ENCODE data around the gene PPM1F.
A peak's percentile ranks its signal among the peaks of the same experiment; 100 is the strongest.

The PPM1F gene, protein sequence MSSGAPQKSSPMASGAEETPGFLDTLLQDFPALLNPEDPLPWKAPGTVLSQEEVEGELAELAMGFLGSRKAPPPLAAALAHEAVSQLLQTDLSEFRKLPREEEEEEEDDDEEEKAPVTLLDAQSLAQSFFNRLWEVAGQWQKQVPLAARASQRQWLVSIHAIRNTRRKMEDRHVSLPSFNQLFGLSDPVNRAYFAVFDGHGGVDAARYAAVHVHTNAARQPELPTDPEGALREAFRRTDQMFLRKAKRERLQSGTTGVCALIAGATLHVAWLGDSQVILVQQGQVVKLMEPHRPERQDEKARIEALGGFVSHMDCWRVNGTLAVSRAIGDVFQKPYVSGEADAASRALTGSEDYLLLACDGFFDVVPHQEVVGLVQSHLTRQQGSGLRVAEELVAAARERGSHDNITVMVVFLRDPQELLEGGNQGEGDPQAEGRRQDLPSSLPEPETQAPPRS

DNA sequence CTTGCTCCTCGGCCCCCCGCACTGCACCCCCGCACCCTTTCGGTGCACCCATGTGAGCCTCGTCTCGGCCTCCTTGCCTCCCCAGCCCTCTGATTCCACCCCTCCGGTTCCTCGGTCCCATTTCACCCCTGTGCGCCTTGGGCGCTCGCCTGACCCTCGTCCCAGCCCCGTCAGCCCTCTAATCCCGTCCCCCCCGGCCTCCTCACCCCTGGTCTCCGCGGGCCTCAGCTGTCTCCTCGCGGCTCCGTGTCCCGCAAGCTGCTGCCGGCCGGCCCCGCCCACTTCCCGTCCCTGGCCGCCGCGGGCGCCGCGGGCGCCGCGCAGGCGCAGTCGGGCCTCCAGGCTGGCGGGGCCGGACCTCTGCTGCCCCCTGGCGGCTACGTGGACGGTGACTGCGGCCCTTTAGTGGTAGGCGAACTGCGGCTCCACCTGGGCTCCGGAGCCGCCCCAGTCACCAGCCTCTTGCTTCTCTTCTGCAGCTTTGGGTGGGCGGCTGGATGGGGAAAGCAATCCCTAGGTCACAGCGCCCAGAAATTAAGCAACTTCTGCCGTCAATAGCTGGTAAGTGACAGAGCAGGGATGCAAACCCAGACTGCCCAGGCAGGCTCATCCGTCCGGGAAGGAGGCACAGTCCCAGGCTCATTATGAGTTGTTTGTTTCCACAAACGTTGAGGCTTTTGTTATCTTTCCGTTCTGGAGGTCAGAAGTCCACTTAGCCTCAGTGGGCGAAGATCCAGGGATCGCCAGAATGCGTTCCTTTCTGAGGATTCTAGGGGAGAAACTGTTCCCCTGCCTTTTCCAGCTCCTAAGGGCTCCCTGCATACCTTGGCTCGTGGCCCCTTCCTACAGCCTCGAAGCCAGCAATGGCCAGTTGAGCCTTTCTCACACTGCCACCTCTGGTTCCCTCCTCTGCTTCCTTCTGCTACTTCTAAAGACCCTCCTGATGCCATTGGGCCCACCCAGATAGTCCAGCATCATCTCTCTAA lies at the start of gene PPM1F:
Gene PPM1F, minus strand, starts transcription at position 263 of the 986 bp plus-strand sequence. CDS start 6,800 bp downstream, outside the sequence.
- DNase-seq (ENCODE audit: low read depth in 2 of 2, low spot score in 1 of 2), result peak; percentile 69 to 71

DNA sequence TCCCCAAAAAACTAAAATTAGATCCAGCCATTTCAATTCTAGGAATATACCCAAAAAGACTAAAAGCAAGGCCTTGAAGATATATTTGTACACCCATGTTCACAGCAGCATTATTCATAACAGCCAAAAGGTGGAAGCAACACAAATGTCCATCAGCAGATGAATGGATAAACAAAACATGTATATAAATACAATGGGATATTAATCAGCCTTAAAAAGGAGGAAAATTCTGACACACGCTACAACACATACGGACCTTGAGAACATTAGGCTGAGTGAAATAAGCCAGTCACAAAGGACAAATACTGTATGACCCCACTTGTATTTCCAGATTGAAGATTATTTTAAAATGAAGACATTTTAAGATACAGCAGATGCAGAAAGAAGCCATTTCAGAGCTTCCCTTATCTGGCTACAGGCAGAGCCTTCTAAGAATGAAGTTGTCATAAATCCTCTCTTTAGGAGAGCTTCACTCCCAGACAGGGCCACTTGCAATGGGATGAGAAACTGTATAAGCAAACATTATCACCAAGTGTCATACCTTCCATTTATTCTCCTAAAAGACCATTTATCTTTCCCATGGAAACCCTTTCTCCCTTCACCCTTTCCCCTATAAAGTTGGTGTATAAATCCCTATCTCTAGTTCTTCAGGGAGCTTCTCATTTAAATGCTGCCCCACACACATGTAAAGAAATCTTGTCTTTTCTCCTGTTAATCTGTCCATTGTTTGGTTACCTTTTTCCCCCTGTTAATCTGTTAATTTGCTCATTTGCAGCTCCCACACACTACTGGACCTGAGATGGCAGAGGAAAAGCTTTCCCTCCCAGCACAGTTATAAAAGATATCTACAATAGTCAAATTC lies 49.2 kb upstream of the PPM1F start:
- no peak for DNase-seq (ENCODE audit: low read depth in 2 of 2, low spot score in 1 of 2)

DNA sequence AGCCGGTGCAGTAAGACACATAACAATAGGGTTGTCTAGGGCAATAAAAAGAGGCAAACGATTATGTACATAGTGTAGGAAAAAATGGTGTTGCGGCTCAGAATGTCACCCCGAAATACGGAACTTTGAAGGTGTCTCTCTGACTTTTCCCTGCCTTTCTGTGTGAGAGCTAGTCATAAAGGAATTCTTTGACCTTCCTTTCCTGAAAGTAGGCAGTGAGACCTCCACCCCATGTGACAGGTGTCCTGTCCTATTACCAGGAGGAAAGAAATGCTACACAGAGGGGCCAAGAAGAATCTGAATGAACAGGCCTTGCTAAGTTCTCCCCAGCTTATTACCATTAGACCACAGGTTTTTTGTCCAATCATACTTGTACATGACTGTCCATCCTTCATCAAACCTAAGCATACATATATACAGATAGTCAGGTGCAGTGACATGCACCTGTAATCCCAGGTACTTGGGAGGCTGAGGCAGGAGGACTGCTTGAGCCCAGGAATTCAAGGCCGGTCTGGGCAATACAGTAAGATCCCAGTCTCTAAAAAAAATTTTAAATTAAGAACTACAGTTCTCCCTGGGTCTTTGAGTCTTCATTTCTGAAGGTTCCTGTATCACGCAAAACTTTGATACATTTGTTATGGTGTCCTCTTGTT lies 46.1 kb upstream of the PPM1F start:
- DNase-seq (ENCODE audit: low read depth in 2 of 2, low spot score in 1 of 2), result no peak

DNA sequence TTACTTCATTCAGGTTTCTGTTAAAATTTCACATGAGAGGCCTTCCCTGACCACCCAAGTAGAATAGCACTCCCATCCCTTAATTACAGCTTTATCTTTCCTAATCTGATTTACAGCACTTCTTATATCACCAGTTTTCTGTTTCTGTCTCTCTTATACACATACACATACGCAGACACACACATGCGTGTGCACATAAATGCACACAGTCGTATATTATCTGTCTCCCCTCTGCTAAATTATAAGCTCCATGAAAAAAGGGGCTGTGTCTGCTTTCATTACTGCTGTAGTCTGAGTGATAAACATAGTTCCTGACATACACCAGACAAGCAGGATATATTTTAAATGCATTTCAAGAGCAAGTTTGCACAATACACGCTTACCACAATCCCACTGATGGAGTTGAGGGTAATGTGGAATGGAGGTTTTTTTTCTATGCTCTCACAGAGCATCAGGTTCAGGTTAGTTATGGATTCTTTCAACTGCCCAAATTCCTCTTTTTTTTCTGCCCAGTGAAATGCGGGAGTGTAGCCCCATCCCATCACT lies 43.6 kb upstream of the PPM1F start:
- no peak for DNase-seq (ENCODE audit: low read depth in 2 of 2, low spot score in 1 of 2)

DNA sequence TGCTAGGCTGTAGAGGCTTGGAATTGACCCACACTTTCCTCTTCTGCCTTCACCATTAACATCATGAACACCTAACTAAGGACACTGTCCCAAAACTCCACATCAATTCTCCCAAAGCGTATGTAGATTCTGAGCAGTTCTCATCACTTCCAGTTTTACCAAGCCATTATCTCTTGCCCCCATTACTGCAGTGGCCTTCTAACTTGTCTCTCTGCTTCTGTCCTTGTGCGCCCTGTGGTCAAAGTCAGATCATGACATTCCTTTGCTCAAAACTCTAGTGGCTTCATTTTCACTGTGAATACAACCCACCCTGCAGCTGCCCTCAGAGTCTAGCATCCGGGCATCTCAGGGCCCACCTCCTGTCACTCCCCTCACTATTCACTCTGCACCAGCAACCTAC lies 43.0 kb upstream of the PPM1F start:
- no peak for DNase-seq (ENCODE audit: low read depth in 2 of 2, low spot score in 1 of 2)

DNA sequence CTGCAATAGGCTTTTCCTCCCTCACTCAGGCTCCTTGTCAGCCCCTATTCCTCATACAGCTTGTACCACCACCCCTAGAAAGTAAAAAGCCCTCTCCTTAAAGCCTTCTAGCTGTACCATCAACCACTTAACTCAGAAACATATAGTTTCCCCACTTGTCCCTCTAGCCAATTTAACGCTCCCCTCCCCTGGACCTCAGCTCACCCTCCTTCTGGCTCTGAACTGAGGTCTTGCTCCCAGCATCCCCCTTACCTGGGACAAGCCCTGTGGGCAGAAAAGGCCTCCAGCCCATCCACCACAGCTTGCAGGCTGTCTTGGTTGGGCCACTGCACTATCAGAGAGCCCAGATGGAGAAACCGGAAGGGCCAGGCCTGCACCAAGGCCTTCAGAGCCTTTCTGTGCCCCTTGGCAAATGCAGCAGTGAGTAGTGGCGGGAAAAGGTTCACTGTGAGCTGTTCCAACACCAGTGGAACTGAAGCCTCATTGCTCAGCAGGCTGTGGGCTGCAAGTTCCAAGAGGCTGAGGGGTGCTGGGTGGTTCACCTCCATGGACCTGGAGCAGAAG lies 42.3 kb upstream of the PPM1F start:
- DNase-seq (ENCODE audit: low read depth in 2 of 2, low spot score in 1 of 2), result no peak

DNA sequence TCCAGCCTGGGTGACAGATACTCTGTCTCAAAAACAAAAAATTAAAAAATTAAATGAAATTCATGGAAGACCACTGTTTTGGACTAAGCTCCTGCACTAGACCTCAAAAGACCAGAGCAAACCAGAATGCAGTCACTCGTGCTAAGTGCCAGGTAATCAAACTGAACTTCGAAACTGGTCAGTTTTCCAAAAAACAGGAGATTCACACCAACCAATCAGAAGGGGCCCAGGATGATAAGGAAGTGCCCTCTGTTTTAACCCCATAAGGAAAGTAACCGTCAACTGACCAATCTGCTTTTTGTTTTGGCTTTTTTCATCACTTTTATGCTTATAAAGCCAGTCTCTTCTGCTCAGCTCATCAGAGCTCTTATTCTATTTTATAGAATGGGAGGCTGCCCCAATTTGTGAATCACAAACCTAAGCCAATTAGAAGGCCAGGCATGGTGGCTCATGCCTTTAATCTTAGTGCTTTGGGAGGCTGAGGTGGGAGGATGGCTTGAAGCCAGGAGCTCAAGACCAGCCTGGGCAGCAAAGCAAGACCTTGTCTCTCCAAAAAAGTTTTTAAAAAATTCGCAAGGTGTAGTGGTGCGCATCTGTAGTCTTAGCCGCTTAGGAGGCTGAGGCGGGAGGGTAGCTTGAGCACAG lies 40.1 kb upstream of the PPM1F start:
- no peak for DNase-seq (ENCODE audit: low read depth in 2 of 2, low spot score in 1 of 2)

DNA sequence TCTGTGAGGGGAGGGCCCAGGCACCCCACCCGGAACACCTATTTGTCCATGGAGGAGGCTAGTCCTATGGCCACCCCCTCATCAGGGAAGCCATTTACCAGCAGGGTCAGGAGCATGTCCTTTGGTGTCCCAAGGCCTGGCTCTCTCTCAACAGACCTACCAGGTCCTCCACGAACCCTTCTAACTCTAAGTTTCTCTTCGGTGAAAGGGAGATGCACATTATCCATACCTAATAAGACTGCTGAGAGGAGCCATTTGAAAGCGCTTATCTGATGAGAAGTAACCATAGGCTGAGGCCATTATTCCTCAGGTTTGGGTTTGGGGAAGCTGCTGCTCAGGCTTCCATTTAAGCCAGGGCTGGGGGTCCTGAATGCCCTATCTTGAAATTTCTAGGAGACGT lies 39.1 kb upstream of the PPM1F start:
- no peak for DNase-seq (ENCODE audit: low read depth in 2 of 2, low spot score in 1 of 2)

DNA sequence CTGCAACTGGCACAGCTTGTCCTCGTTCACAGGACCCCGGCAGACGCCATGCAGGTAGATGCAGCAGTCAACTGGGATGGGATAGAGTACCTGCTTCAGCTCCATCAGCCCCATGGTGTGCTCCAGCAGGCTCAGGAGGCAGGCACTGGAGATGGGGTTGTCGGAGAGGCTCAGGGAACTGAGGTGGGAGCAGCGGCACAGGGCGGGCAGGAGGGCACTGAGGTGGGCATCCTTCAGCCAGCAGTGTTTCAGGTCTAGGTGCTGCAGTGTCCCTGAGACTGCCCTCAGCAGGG lies 38.6 kb upstream of the PPM1F start:
- DNase-seq (ENCODE audit: low read depth in 2 of 2, low spot score in 1 of 2), result no peak

DNA sequence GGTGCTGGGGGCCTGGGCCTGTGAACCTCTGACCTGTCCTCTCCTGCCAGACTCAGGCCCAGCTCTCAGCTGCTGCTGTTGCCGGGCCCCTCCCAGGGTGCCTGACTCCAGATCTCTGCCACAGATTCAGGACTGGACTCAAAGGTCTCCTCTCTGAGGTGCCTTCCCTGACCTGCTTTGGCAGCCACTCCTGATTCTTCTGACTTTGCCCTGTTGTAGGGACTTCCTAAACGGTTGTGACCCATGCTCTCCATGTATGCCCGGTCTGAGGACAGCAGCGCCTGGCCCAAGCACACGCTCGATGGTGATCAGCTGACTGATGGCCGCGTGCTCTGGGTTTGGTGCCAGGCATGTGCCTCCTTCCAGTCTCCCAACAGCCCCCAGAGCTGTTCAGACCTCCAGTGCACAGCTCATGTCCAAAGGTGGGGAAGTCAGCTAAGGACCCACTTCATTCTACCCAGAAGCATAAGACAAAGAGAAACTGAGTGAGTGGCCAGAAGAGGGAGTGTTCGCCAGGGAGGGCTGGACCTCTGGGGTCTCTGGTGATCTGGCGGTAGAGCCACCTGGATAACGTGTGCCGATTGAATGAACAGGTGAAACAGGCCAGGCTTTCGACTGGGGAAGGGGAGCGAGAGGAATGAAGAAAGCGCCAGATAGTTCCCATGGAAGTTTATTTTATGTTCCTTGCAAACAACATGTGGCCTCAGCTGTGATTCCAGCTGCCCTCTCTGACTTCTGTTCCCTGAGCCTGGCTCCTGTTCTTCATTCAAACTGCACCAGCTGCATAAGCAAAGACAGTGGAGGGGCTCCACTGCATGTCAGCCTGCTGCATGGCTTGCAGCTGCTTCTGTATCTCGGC lies 38.0 kb upstream of the PPM1F start:
- DNase-seq (ENCODE audit: low read depth in 2 of 2, low spot score in 1 of 2), result no peak

DNA sequence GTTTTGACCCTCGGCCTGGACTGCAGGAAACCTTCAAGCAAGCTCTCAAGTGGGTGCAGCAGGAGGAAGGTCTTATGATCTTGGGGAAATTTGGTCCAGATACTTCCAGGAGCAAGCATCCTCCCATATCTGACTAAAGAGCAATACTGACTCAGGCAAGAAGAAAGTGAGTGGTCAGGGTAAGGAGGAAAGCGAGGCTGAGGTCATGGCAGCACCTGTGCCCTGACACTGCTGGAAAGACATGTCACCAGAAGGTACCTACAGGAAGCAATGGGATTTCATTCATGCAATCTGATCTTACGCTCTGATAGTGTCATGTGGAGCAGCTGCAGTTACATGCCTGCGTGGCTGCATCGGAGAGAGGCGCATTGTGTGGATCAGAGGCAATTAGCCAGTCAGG lies 36.4 kb upstream of the PPM1F start:
- no peak for DNase-seq (ENCODE audit: low read depth in 2 of 2, low spot score in 1 of 2)

DNA sequence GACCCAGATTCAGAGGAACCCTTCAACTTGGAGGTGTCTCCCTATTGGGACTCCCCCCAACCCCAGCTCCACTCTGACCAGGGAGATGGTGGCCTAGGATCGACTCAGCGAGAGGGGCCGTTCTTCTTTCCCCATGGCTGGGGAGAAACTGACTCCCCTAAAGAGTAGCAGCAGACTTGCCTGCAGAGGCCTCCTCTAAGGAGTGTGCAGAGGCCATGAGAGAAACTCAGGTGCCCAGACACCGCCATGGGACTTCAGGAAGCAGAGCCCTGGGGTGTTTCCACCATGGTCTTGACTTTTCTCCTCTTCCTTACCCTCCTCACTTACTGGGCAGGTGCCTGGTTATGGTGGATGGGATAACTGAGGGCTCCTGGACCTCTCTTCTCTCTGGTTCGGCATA lies 32.6 kb upstream of the PPM1F start:
- no peak for DNase-seq (ENCODE audit: low read depth in 2 of 2, low spot score in 1 of 2)

DNA sequence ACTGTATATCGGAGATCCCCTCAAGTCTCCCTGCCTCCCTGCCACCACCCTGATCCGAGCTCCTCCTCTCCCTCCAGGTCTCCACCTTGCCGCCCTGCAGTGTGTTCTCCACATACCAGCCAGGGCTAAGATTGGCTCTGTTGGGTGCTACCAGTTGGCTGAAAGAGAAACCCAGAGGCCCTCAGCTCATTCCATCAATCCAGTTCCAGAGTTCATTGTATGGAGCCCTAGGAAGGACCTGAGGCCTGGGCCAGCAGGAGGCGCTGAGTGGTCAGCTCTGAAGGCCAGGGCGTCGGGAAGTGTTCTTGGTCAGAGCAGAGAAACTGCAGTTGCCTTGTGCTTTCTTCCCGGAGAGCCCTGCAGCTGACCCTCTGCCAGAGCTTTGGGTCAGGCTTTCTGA lies 32.1 kb upstream of the PPM1F start:
- no peak for DNase-seq (ENCODE audit: low read depth in 2 of 2, low spot score in 1 of 2)

DNA sequence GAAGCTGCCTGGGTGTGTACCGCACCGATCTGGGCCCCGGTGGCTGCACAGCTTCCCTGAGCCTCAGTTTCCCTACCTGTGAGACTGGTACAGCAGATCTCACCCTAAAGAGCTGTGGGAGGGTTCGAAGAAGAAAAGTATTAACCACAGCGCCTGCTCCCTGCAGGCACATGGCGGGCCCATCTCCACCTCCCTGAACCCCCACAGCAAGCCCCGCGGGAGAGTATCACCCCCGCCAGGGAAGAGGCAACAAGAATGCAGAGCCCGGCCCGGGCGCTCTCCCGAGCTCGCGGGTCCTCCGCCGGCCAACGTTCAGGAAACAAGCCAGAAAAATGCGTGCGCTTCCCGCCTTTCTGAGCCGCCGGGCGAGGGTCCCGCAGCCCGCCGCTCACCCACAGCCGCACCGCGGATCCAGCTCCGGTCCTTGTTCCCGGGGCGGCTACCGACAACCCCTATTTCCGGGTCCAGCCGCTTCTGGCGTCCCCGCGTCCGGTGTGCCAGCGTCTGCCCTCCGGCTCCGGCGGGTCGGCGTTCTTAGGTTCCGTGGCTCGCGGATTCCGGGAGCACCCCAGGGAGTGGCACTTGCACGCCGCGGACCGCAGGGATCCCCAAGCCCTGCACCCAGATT lies 29.8 kb upstream of the PPM1F start, which contains the start of gene TOP3B:
Gene TOP3B, minus strand, starts transcription at position 450 of the 628 bp plus-strand sequence. CDS start 7,078 bp downstream, outside the sequence.
- peak; percentile 57 to 68 for DNase-seq (ENCODE audit: low read depth in 2 of 2, low spot score in 1 of 2)

DNA sequence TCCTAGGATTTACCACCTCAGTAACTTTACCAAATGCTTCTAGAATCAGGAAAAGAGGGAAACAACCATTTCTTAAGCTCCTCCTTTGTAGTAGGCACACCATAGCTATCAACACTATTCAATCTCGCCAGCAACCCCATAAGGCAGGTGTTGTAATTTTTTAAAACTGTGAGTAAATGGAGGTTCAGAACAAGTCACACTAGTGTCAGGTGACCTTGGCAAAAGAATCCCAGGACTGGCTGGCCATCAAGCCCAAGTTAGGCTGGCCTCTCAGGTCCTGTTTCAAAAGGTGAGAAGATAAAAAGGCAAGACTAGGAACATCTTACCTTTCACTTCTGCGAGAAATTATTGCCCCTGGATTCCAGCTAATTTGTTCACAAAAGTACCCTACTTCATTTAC lies 29.2 kb upstream of the PPM1F start:
- no peak for DNase-seq (ENCODE audit: low read depth in 2 of 2, low spot score in 1 of 2)

DNA sequence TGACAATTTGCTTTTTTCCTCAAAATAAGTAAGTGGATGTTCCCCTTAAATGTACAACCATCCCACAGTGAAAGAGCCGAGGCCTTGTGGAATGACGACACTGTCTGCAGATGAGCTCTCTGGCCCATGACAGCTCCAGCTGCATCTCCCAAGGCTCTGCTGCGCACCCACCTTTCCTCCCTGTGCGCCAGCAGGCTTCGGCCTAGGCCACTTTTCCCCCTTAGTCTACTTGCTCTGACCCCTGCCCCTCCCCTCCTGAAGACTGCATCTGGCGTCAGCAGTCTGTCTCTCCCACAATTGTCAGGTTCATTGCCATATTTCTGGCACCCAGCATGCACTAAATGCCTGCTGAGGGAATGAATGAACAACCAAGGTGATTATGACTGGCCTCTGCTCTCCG lies 27.9 kb upstream of the PPM1F start:
- DNase-seq (ENCODE audit: low read depth in 2 of 2, low spot score in 1 of 2), result no peak

DNA sequence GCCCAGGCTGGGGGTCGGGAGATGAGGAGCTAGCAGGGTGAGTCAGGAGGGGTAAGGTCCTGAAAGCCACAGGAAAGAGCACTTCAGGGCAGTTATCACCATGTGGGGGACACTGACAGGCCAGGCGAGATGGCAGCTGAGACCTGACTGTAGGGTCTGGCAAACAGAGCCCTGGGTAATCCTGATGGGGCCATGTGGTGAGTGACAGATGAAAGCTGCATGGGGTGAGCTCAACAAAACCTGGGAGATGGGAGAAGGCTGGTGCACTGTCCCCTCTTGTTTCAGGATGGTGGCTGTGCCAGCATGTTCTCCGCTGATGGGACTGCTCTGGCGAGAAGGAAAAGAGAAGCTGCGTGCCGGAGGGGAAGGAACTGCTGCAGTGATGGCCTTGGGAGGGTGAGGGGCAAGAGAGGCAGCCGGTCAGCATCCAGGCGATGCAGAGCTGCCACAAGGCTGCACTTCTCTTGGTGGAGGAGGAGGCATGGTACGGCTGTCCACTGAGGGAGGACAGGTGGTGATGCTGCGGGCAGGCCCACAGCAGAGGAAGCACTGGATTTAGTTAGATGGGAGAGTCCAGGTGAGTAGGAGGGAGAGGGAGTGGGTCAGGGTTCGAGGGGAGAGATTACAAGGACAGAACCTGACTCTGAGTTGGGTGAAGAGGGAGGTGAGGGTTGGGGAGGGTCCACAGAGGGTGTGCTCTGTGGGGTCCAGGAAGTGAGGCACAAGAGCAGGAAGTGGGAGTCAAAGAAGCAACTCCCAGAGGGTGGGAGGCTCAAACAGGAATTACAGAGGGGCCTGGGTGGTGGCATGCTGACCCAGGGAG lies 26.1 kb upstream of the PPM1F start:
- DNase-seq (ENCODE audit: low read depth in 2 of 2, low spot score in 1 of 2), result no peak
